Fibroblast of pulmonary artery (primary cell): ENCODE results near the gene CHID1.

Source experiments
- DNase-seq: peaks from one replicate; pipeline ENCODE4 v3.0.0-alpha.2; 2010; ENCODE audit warnings: low read depth
- H3K4me3 ChIP-seq: replicated peaks from 2 replicates; pipeline ENCODE4 v1.5.1; 2011; ENCODE audit warnings: low read depth, mild to moderate bottlenecking, control low read depth, low read length, moderate library complexity
- TF ChIP-seq, protein P1 (sequence below): IDR thresholded peaks from 2 replicates; pipeline ENCODE4 v1.5.1; 2011; ENCODE audit warnings: mild to moderate bottlenecking, control low read depth, low read length, inconsistent platforms; ENCODE audit errors: missing control alignments

CHID1 gene

DNA sequence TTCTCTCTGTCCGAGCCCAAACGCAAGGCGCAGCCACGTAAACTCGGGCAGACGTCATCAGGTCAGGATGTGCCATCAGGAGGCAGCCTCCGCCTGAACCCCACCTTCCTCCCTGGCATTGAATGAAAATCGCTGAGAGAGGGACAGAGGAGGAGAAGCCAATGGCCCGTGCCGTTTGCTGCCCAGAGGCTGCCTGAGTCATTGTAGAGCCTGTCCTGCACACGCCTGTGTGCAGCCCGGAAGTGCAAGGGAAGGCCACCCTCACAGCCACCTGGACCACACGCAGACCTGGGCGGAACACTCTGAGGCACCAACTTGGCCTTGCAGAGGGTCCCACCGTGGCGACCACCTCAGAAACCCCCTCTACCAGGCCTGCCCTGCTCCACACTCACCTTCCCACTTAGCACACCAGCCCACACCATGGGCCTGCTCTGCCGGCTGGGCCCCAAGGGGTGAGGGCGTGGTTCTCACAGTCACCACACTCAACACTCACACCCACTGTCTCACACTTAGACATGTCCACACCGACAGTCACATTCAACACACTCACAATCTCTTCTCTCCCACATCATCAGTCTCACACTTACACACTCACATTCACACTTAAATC is 9.1 kb downstream of the CHID1 start:
- DNase-seq: no peak
- TF ChIP-seq, protein P1, sequence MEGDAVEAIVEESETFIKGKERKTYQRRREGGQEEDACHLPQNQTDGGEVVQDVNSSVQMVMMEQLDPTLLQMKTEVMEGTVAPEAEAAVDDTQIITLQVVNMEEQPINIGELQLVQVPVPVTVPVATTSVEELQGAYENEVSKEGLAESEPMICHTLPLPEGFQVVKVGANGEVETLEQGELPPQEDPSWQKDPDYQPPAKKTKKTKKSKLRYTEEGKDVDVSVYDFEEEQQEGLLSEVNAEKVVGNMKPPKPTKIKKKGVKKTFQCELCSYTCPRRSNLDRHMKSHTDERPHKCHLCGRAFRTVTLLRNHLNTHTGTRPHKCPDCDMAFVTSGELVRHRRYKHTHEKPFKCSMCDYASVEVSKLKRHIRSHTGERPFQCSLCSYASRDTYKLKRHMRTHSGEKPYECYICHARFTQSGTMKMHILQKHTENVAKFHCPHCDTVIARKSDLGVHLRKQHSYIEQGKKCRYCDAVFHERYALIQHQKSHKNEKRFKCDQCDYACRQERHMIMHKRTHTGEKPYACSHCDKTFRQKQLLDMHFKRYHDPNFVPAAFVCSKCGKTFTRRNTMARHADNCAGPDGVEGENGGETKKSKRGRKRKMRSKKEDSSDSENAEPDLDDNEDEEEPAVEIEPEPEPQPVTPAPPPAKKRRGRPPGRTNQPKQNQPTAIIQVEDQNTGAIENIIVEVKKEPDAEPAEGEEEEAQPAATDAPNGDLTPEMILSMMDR: no peak
- no peak overlapping the region for H3K4me3 ChIP-seq

DNA sequence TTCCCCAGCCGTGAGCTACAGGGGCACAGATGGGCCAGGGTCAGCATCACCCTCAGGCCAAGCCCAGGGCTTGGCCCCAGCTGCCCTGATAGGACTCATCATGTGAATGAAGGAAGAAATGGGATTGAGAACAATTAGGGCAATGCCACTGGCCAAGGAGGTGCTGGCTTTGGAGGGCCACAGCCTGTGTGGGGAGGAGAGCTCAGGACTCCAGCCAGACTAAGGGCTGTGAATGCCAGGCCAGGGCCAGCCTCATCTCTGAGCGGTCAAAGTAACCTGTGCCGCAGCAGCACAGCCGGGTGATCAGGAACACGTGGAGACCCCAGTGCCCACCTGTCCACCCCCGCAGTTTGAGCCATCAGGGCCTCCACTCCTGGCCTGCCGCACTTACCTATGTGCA is 10.1 kb downstream of the CHID1 start:
- H3K4me3 ChIP-seq: no peak overlapping the region
- DNase-seq: no peak
- TF ChIP-seq, protein P1: no peak

DNA sequence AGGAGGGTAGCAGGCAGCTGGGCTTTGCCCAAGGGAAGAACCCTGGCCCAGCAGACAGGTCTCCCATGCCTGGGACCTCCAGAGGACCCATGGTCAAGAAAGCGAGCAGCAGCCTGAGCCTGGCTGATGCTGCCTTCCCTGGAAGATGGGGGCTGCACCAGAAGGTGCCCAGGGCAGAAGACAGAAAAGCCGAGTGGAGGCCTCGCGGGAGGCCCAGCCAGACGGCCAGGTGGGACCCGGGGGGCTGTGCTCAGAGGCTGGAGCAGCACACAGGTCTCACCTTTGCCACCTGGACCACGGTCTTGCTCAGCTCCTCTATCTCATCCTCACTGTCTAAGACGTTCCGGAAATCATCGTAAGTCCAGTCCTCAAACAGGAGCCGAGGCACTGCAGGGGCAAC is 10.9 kb downstream of the CHID1 start:
- DNase-seq: no peak
- no peak overlapping the region for H3K4me3 ChIP-seq
- TF ChIP-seq, protein P1: no peak

DNA sequence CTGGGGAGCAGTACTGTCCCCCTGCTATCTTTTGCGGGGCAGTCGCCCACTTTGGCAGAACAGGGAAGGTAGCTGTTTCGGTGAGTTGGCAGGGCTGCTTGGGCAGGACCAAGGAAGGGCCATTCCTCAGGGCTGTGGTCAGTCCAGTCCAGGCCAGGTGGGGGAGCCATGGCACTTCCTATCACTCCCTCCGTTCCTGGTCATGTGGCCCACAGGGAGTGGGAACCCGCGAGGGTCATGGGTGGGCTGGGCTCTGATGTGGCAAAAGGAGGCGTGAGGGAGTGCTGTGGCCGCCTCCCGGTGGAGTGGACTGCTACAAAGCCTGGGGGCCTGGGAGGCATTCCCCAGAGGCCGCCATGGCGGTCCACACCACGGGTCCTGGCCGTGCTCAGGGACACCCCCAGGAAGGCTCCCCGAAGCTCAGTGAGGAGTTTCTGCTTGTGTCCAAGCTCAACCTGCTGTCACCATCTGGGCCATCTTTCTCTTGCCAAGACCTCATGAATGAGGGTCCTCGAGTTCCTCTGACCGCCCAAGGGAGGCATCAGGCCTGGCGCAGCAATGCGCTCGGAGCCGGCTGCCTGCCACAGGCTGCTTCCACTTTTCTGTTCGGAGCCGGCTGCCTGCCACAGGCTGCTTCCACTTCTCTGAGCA is 11.9 kb downstream of the CHID1 start:
- DNase-seq: peak; percentile 16

DNA sequence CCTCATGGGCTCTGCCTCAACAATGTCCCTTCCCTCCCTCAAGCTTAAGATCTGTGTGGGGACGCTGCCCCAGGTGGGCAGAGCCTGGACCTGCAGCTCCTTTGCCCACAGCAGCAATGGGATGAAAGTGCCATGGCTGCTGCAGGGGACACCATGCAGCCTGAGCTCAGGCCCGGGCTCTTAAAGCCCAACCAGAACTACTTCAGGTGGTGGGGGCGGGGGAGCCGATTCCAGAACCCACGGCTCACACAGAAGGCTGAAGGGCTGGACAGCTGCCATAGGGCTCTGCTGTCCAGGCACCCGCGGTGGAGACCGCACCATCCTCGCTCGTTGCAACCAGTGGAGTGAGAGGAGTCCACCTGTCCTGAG is 12.5 kb downstream of the CHID1 start:
- H3K4me3 ChIP-seq: no peak overlapping the region
- DNase-seq: peak; percentile 41
- TF ChIP-seq, protein P1: peak; percentile 37

More for the DNA sequence above, 11.9 kb downstream of the CHID1 start:
- TF ChIP-seq, protein P1: peak; percentile 22
- no peak overlapping the region for H3K4me3 ChIP-seq

DNA sequence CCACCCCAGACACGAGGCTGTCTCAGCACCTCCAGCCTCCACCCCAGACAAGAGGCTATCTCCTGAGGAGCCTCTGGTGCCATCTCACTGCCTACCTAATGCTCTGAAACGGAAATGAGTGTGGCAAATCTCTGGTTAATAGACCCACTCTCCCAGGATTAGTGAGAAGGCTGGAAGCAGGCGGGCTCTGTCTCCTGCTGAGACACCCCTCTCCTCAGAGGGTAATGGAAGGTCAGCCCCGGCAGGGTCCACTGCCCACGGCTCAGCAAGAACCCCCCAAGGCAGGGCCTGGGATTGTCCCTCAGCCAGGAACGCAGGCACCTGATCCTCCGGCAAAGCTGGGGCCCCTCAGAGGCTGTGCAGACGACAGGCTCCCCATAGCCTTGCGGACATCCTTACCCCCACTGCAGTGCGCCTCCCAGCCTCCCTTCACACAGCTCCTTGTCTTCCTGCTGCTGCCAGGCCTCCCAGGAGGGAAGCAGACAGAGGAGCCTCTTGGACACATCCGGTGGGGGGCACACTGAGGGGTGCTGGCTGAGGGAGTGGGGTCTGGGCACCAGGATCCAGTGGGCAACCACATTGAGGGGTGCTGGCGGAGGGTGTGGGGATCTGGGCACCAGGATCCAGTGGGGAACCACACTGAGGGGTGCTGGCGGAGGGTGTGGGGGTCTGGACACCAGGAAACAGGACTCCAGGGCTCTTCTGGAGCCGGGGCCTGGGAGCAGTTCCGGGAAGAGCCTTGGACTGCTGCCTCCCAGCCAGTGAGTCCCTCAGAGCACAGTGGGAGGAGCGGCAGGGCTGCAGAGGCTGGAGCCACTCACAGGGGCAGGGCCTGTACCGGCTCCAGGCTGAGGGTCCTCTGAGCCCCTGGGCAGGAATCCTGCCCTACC is 13.1 kb downstream of the CHID1 start:
- no peak overlapping the region for H3K4me3 ChIP-seq
- TF ChIP-seq, protein P1: no peak
- no peak for DNase-seq
